Breast epithelium (tissue), 3 donors: Measurements from ENCODE around the gene STARD10.

Source experiments
- CTCF ChIP-seq, 3 donors: fragments of 450-650 bp; IDR thresholded peaks; one replicate each; pipeline ENCODE4 v1.5.1; 2016 to 2017; ENCODE audit warnings: antibody characterized with exemption in 3 of 3, mild to moderate bottlenecking in 3 of 3, moderate library complexity in 3 of 3
- POLR2AphosphoS5 ChIP-seq, 3 donors: sonication (generic); formaldehyde crosslinking; IDR thresholded peaks; one replicate each; pipeline ENCODE4 v1.6.1; 2017; ENCODE audit warnings: antibody characterized with exemption in 3 of 3

DNA sequence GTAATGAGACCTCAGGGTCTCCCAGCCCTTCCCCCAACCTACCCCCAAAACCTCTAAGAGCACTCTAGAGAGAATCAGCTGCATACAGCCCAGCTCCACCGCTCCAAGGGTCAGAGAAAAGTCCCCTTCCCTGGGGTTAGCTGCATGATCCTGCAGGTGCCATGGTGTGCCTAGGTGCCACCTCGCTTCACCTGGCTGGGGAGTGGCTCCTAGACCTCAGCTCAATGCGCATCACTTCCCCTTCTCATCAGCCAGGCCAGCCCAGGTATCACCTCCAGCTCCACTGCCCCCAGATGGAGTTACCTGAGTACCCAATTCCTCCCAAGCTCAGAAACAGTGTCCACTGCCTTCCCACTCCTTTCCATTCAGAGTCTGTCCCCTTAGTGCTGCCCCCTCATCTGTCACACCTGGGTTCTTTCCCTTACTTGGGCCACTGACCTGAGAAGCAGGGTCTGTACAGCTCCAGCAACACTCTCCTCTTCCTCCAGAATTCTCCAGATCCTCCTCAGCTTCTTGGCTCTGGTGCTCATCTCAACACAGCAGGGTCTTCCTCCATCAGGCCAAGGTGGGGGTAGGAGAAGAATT, 1.3 kb downstream of the STARD10 start:
- TF ChIP-seq POLR2AphosphoS5 (IDR thresholded peaks at IDR 0.05): no peak
- TF ChIP-seq CTCF (IDR thresholded peaks at IDR 0.05): no peak
